ENCODE measurements around the gene PSD4. TPM values are rescaled to one million over a fixed set of nuclear protein-coding genes. Genes with fewer than 3 reads are reported as not detected.
A peak's percentile ranks its signal among the peaks of the same experiment; 100 is the strongest.

Gene PSD4
- total and polyA plus RNA-seq, 4 experiments from 2014 or later: 11.9 to 101 (median 66.4) TPM

DNA sequence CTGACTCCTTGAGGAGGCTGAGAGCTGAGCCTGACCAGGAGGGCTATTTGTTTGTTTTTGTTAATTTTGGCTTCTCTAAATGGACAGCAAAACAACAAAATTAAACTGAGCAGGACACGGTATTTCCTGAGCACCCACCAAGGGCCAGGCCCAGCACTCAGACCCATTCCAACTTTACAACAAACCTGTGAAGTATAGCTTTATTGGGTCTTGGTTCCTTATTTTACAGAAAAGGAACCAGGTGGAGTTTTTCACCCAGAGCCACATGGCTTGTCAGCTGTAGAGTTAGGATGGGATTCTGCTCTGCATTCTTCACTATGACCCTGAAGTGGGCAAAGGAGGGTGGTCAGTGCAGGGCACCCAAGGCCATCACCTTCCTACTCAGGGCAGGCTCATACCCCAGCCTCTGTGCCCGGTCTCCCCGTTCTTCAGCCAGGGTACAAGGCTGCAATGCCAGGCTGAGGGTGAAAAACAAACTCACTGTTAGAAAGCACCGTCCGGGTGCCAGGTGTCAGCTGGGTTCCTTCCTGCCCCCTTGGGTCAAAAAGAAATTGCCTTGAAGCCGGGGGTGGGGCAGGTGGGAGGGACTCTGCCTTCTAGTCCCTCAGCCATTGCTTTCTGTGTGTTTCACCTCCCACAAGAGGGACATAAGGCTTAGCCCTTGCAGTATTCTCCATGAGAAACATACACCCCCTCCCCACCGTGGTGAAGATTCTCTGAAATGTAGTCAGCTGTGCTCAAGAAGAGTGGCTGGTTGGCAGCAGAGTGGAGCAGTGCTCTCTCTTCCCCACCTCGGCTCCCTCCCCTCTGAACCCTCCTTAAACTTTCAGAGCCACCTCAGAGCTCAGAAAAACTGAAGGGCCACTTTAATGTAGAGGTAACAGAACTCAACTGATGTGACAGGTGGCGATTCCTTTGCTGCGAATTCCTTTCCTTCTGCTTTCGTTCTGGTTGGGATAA lies 2.2 kb downstream of the PSD4 start:
- Mint-ChIP-seq H3K27ac (peak overlapping the region; percentile 92 to 100 (median 96)), H3K27me3 (peaks cover 2% of the 10 kb centered on the region in 2 donors), H3K36me3 (peaks cover 28 to 42% of the 10 kb centered on the region in 2 donors), H3K4me1 (peaks cover 67 to 96% (median 79%) of the 10 kb centered on the region in 4 donors), H3K9me3 (peaks cover 0 to 7% (median 0%) of the 10 kb centered on the region in 8 donors), H3K4me3 (peak overlapping the region; percentile 88 to 99 (median 94))
- Histone ChIP-seq H3K27ac (ENCODE audit: low read depth, low read length) (peak overlapping the region; percentile 85), H3K9me3 (ENCODE audit: control insufficient read depth in 1 of 2, low read length in 2 of 2) (no peaks in the 10 kb centered on the region), H3K27me3 (ENCODE audit: insufficient read depth, low read length) (no peaks in the 10 kb centered on the region), H3K36me3 (ENCODE audit: insufficient read depth, low read length) (peaks cover 6% of the 10 kb centered on the region), H3K4me3 (ENCODE audit: low read length in 2 of 2) (peak overlapping the region; percentile 81 to 82), H3K4me1 (ENCODE audit: insufficient read depth, low read length) (peaks cover 84% of the 10 kb centered on the region)
- POLR2A ChIA-PET (ENCODE audit: partially characterized antibody): interaction anchor here (0.6 to 12.8 kb wide), 11 partner anchors 10 to 735 kb away, joined by 3 to 209 read pairs (median 12); partner anchors contain the start of gene ACTR3
- DNase-seq: peak in 2 of 5 donors; percentile 27 to 49
- intact Hi-C loops (cut with micrococcal nuclease): loop anchor here (1.0 kb wide), 2 partner anchors 9 to 38 kb away; no protein-coding TSS in a partner anchor
- CTCF ChIA-PET (ENCODE audit: partially characterized antibody): interaction anchor here (0.9 to 15.5 kb wide), 8 partner anchors 12 to 215 kb away, joined by 3 to 236 read pairs (median 20); no protein-coding TSS in a partner anchor

DNA sequence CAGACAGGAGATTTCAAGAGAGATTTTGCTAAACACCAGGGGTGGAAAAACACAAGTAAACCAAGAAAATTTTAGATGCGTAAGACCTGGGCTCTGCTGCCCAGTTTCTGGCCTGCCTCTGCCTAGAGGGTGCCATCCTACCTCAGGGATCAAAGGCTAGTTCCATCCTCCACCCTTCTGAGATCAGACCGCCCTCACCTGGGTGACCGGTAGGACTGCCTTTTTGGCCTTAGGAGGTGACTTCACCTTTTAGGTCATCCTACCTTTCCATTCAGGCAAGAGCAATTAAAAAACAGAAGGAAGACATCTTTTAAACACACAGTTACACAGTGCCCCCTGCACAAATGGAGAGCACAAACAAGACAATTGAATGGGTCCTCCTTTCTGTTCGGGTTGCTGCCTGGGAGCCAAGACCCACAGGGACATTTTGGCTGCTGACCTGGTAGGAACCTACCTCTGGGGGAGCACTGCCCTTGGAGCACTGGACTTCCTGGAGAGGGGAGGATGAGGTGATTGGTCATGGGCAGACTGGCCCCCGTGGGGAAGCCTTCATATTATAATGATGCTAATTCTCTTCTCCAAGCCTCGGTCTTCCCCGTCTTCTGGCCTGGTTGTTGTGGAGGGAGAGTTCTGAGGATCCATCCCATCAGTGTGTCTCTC lies 3.1 kb downstream of the PSD4 start:
- H3K27ac ChIP-seq (ENCODE audit: low read depth, low read length): peak overlapping the region; percentile 85
- DNase-seq: no peak
- H3K27me3 ChIP-seq (ENCODE audit: insufficient read depth, low read length): no peaks in the 10 kb centered on the region
- Mint-ChIP-seq H3K4me3 (peak overlapping the region; percentile 88 to 99 (median 94)), H3K27me3 (peaks cover 2% of the 10 kb centered on the region in 2 donors), H3K4me1 (peaks cover 68 to 96% (median 78%) of the 10 kb centered on the region in 4 donors), H3K27ac (peak overlapping the region; percentile 79 to 98 (median 90)), H3K36me3 (peaks cover 30 to 48% of the 10 kb centered on the region in 2 donors), H3K9me3 (peaks cover 0 to 7% (median 0%) of the 10 kb centered on the region in 8 donors)
- ChIA-PET POLR2A (ENCODE audit: partially characterized antibody) (interaction anchor here (0.8 to 12.8 kb wide), 8 partner anchors 9 to 713 kb away, joined by 3 to 209 read pairs (median 34); partner anchors contain the start of gene ACTR3), CTCF (ENCODE audit: partially characterized antibody) (interaction anchor here (1.2 to 15.5 kb wide), 6 partner anchors 12 to 38 kb away, joined by 4 to 236 read pairs (median 30); no protein-coding TSS in a partner anchor)
- H3K36me3 ChIP-seq (ENCODE audit: insufficient read depth, low read length): peaks cover 11% of the 10 kb centered on the region
- H3K4me3 ChIP-seq (ENCODE audit: low read length in 2 of 2): peak overlapping the region in 1 of 2 donors; percentile 81
- no peaks in the 10 kb centered on the region for H3K9me3 ChIP-seq (ENCODE audit: control insufficient read depth in 1 of 2, low read length in 2 of 2)
- intact Hi-C loops (cut with micrococcal nuclease): no loop called here
- peaks cover 84% of the 10 kb centered on the region for H3K4me1 ChIP-seq (ENCODE audit: insufficient read depth, low read length)

- H3K27ac ChIP-seq (ENCODE audit: low read depth, low read length): peak overlapping the region; percentile 27
- Mint-ChIP-seq H3K9me3 (peaks cover 0 to 7% (median 0%) of the 10 kb centered on the region in 8 donors), H3K27me3 (peaks cover 2% of the 10 kb centered on the region in 2 donors), H3K4me3 (peak overlapping the region; percentile 55 to 99 (median 83)), H3K36me3 (peaks cover 33 to 58% of the 10 kb centered on the region in 2 donors), H3K4me1 (peaks cover 63 to 96% (median 79%) of the 10 kb centered on the region in 4 donors), H3K27ac (peak overlapping the region; percentile 35 to 94 (median 91))
- intact Hi-C loops (cut with micrococcal nuclease): no loop called here
- H3K4me3 ChIP-seq (ENCODE audit: low read length in 2 of 2): no peak overlapping the region
- no peak for DNase-seq
- H3K9me3 ChIP-seq (ENCODE audit: control insufficient read depth in 1 of 2, low read length in 2 of 2): no peaks in the 10 kb centered on the region
- POLR2A ChIA-PET (ENCODE audit: partially characterized antibody): interaction anchor here (1.1 to 1.3 kb wide), 2 partner anchors 10 to 21 kb away, joined by 3 to 5 read pairs; no protein-coding TSS in a partner anchor
- peaks cover 17% of the 10 kb centered on the region for H3K36me3 ChIP-seq (ENCODE audit: insufficient read depth, low read length)
- peaks cover 84% of the 10 kb centered on the region for H3K4me1 ChIP-seq (ENCODE audit: insufficient read depth, low read length)
- CTCF ChIA-PET (ENCODE audit: partially characterized antibody): interaction anchor here (1.4 to 15.5 kb wide), 3 partner anchors 20 to 41 kb away, joined by 5 to 236 read pairs (median 125); no protein-coding TSS in a partner anchor
- H3K27me3 ChIP-seq (ENCODE audit: insufficient read depth, low read length): no peaks in the 10 kb centered on the region
Observed at GRCh38 chr2:113178069-113178746, 4.4 kb downstream of the PSD4 start.

- Mint-ChIP-seq H3K9me3 (peaks cover 0 to 6% (median 0%) of the 10 kb centered on the region in 8 donors), H3K27me3 (peaks cover 2% of the 10 kb centered on the region in 2 donors), H3K4me3 (peak overlapping the region; percentile 41 to 99 (median 73)), H3K36me3 (peaks cover 40 to 65% of the 10 kb centered on the region in 2 donors), H3K4me1 (peaks cover 62 to 96% (median 80%) of the 10 kb centered on the region in 4 donors), H3K27ac (peak overlapping the region; percentile 90 to 94 (median 91))
- Histone ChIP-seq H3K27me3 (ENCODE audit: insufficient read depth, low read length) (no peaks in the 10 kb centered on the region), H3K9me3 (ENCODE audit: control insufficient read depth in 1 of 2, low read length in 2 of 2) (no peaks in the 10 kb centered on the region), H3K36me3 (ENCODE audit: insufficient read depth, low read length) (peaks cover 24% of the 10 kb centered on the region), H3K4me1 (ENCODE audit: insufficient read depth, low read length) (peaks cover 86% of the 10 kb centered on the region), H3K27ac (ENCODE audit: low read depth, low read length) (peak overlapping the region; percentile 27), H3K4me3 (ENCODE audit: low read length in 2 of 2) (no peak overlapping the region)
- ChIA-PET POLR2A (ENCODE audit: partially characterized antibody) (interaction anchor here (0.6 to 1.3 kb wide), 2 partner anchors 11 to 60 kb away, joined by 3 to 5 read pairs; no protein-coding TSS in a partner anchor), CTCF (ENCODE audit: partially characterized antibody) (interaction anchor here (1.4 to 15.5 kb wide), 4 partner anchors 20 to 42 kb away, joined by 5 to 236 read pairs (median 75); no protein-coding TSS in a partner anchor)
- DNase-seq: peak in 1 of 5 donors; percentile 73
- intact Hi-C loops (cut with micrococcal nuclease): no loop called here
Observed at GRCh38 chr2:113178891-113179290, 5.1 kb downstream of the PSD4 start.

GRCh38 chr2:113179446-113180045 lies 5.8 kb downstream of the PSD4 start:
- Histone ChIP-seq H3K4me3 (ENCODE audit: low read length in 2 of 2) (no peak overlapping the region), H3K36me3 (ENCODE audit: insufficient read depth, low read length) (peaks cover 26% of the 10 kb centered on the region), H3K27ac (ENCODE audit: low read depth, low read length) (peak overlapping the region; percentile 51), H3K4me1 (ENCODE audit: insufficient read depth, low read length) (peaks cover 92% of the 10 kb centered on the region), H3K27me3 (ENCODE audit: insufficient read depth, low read length) (no peaks in the 10 kb centered on the region), H3K9me3 (ENCODE audit: control insufficient read depth in 1 of 2, low read length in 2 of 2) (no peaks in the 10 kb centered on the region)
- Mint-ChIP-seq H3K4me3 (peak overlapping the region; percentile 41 to 99 (median 73)), H3K4me1 (peaks cover 64 to 96% (median 83%) of the 10 kb centered on the region in 4 donors), H3K27ac (peak overlapping the region; percentile 90 to 94 (median 91)), H3K27me3 (peaks cover 2% of the 10 kb centered on the region in 2 donors), H3K9me3 (peaks cover 0 to 6% (median 0%) of the 10 kb centered on the region in 8 donors), H3K36me3 (peaks cover 42 to 62% of the 10 kb centered on the region in 2 donors)
- CTCF ChIA-PET (ENCODE audit: partially characterized antibody): interaction anchor here (2.1 to 15.5 kb wide), 4 partner anchors 11 to 42 kb away, joined by 8 to 236 read pairs (median 75); no protein-coding TSS in a partner anchor
- POLR2A ChIA-PET (ENCODE audit: partially characterized antibody): interaction anchor here (1.1 to 3.3 kb wide), 5 partner anchors 12 to 42 kb away, joined by 4 to 31 read pairs (median 5); no protein-coding TSS in a partner anchor
- no peak for DNase-seq
- intact Hi-C loops (cut with micrococcal nuclease): loop anchor here (2.0 kb wide), 1 partner anchor 19 kb away; no protein-coding TSS in a partner anchor

Measured in CD4-positive, alpha-beta memory T cell (primary cell).